SH-SY5Y (cell line): Measurements from ENCODE around the gene CNPY2.

Source experiments
- GATA2 ChIP-seq: IDR thresholded peaks from 2 replicates; pipeline ENCODE4 v1.6.1; 2011; ENCODE audit warnings: mild to moderate bottlenecking, low read depth, low read length
- GATA3 ChIP-seq: IDR thresholded peaks from 2 replicates; pipeline ENCODE4 v1.6.1; 2011; ENCODE audit warnings: low read depth, mild to moderate bottlenecking, low read length, moderate library complexity

GRCh38 chr12:56334490-56334793, 18.7 kb upstream of the CNPY2 start:
- TF ChIP-seq GATA2 = no peak
- TF ChIP-seq GATA3 = no peak
